HCT116 (cell line): Measurements from ENCODE around the gene FASLG.

ENCODE experiments used
- CEBPB ChIP-seq: IDR thresholded peaks from 2 replicates; pipeline ENCODE4 v1.6.1; 2012; ENCODE audit warnings: low read depth
- EGR1 ChIP-seq: IDR thresholded peaks from 2 replicates; pipeline ENCODE4 v1.6.1; 2012; ENCODE audit warnings: low read depth
- ELF1 ChIP-seq: IDR thresholded peaks from 2 replicates; pipeline ENCODE4 v1.6.1; 2012; ENCODE audit warnings: low read depth, borderline replicate concordance
- EZH2 ChIP-seq: fragments of 200-600 bp; sonication (generic); IDR thresholded peaks from 2 replicates; pipeline ENCODE4 v1.6.1; 2017; ENCODE audit warnings: antibody characterized with exemption, mixed run types
- EZH2phosphoT487 ChIP-seq: fragments of 200-600 bp; IDR thresholded peaks from 2 replicates; pipeline ENCODE4 v1.6.1; 2018; ENCODE audit warnings: antibody characterized with exemption, borderline replicate concordance
- FOSL1 ChIP-seq: IDR thresholded peaks from 2 replicates; pipeline ENCODE4 v1.6.1; 2012; ENCODE audit warnings: low read depth
- JUND ChIP-seq: IDR thresholded peaks from 2 replicates; pipeline ENCODE4 v1.6.1; 2012
- POLR2A ChIP-seq: IDR thresholded peaks from 2 replicates; pipeline ENCODE4 v1.7.0; 2011; ENCODE audit warnings: borderline replicate concordance; ENCODE audit not compliant: insufficient read depth, insufficient read length; ENCODE audit errors: extremely low read depth
- POLR2AphosphoS5 ChIP-seq: IDR thresholded peaks from 2 replicates; pipeline ENCODE4 v1.6.1; 2011; ENCODE audit warnings: mild to moderate bottlenecking, low read depth, low read length, moderate library complexity
- YY1 ChIP-seq: IDR thresholded peaks from 2 replicates; pipeline ENCODE4 v1.6.1; 2011; ENCODE audit warnings: low read length, low read depth, moderate library complexity, mild to moderate bottlenecking; ENCODE audit not compliant: insufficient replicate concordance; ENCODE audit errors: extremely low read depth
- TF ChIP-seq, protein P1 (sequence below), 3 experiments: fragments of 200-600 bp in 1 of 3; sonication (generic) in 1 of 3; IDR thresholded peaks in 2 of 3; conservative IDR thresholded peaks in 1 of 3; 2 replicates each; pipeline ENCODE4 v1.5.1; 2012 to 2017; ENCODE audit warnings: low read depth in 2 of 3, low read length in 2 of 3, antibody characterized with exemption in 1 of 3, borderline replicate concordance in 1 of 3, control low read depth in 1 of 3, mild to moderate bottlenecking in 1 of 3, mixed read lengths in 1 of 3, mixed run types in 1 of 3, moderate library complexity in 1 of 3; ENCODE audit not compliant: insufficient read depth in 1 of 3
- TF ChIP-seq, protein P2 (sequence below): IDR thresholded peaks from 2 replicates; pipeline ENCODE4 v1.6.1; 2012; ENCODE audit warnings: low read depth

DNA sequence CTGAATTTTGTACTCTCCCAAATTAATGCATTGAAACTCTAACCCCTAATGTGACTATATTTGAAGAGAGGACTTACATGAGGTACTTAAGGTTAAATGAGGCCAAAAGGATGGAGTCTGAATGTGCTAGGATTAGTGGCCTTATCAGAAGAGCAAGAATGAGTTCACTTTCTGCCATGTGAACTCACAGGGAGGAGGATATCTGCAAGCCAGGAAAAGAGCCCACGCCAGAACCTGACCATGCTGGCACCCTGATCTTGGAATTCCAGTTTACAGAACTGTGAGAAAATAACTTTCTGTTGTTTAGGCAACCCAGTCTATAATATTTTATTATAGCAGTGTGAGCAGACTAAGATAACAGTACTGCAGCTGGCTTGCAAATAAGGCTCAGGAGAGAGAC is 12.2 kb upstream of the FASLG start:
- TF ChIP-seq POLR2A, result no peak
- no peak for TF ChIP-seq EZH2
- TF ChIP-seq EGR1, result no peak
- TF ChIP-seq, protein P1, sequence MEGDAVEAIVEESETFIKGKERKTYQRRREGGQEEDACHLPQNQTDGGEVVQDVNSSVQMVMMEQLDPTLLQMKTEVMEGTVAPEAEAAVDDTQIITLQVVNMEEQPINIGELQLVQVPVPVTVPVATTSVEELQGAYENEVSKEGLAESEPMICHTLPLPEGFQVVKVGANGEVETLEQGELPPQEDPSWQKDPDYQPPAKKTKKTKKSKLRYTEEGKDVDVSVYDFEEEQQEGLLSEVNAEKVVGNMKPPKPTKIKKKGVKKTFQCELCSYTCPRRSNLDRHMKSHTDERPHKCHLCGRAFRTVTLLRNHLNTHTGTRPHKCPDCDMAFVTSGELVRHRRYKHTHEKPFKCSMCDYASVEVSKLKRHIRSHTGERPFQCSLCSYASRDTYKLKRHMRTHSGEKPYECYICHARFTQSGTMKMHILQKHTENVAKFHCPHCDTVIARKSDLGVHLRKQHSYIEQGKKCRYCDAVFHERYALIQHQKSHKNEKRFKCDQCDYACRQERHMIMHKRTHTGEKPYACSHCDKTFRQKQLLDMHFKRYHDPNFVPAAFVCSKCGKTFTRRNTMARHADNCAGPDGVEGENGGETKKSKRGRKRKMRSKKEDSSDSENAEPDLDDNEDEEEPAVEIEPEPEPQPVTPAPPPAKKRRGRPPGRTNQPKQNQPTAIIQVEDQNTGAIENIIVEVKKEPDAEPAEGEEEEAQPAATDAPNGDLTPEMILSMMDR (IDR thresholded peaks at IDR 0.05 in 2 of 3, conservative IDR thresholded peaks at IDR 0.05 in 1 of 3; ENCODE audit: borderline replicate concordance in 1 of 3, insufficient read depth in 1 of 3, low read depth in 2 of 3, low read length in 2 of 3), result no peak
- TF ChIP-seq ELF1, result no peak
- no peak for TF ChIP-seq JUND
- no peak for TF ChIP-seq FOSL1
- TF ChIP-seq, protein P2, sequence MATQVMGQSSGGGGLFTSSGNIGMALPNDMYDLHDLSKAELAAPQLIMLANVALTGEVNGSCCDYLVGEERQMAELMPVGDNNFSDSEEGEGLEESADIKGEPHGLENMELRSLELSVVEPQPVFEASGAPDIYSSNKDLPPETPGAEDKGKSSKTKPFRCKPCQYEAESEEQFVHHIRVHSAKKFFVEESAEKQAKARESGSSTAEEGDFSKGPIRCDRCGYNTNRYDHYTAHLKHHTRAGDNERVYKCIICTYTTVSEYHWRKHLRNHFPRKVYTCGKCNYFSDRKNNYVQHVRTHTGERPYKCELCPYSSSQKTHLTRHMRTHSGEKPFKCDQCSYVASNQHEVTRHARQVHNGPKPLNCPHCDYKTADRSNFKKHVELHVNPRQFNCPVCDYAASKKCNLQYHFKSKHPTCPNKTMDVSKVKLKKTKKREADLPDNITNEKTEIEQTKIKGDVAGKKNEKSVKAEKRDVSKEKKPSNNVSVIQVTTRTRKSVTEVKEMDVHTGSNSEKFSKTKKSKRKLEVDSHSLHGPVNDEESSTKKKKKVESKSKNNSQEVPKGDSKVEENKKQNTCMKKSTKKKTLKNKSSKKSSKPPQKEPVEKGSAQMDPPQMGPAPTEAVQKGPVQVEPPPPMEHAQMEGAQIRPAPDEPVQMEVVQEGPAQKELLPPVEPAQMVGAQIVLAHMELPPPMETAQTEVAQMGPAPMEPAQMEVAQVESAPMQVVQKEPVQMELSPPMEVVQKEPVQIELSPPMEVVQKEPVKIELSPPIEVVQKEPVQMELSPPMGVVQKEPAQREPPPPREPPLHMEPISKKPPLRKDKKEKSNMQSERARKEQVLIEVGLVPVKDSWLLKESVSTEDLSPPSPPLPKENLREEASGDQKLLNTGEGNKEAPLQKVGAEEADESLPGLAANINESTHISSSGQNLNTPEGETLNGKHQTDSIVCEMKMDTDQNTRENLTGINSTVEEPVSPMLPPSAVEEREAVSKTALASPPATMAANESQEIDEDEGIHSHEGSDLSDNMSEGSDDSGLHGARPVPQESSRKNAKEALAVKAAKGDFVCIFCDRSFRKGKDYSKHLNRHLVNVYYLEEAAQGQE, result no peak
- TF ChIP-seq YY1, result no peak
- no peak for TF ChIP-seq CEBPB
- no peak for TF ChIP-seq POLR2AphosphoS5
- TF ChIP-seq EZH2phosphoT487, result no peak
